ENCODE data around the gene PPARD.

- TF ChIP-seq TAF1 (IDR thresholded peaks at IDR 0.05; ENCODE audit: low read depth) (no peak), MAX (IDR thresholded peaks at IDR 0.05) (no peak), EGR1 (IDR thresholded peaks at IDR 0.05) (no peak)
Observed at GRCh38 chr6:35330541-35331119, 11.7 kb upstream of the PPARD start.
